Endothelial cell of umbilical vein (primary cell): ENCODE measurements around the gene CCDC159. TPM values are rescaled to one million over a fixed set of nuclear protein-coding genes. Genes with fewer than 3 reads are reported as not detected.

Experiments used
- BruUV-seq: library from RNA; stranded (reverse); fragments of 400-500 nt; replicated peaks from 2 replicates; lab custom pipeline; 2021; lab: Mats Ljungman, UMichigan
- CTCF ChIA-PET: fragments of 300-600, 350-600 bp; sonication (Branson Sonifier 250); formaldehyde crosslinking; loops from one replicate; lab custom pipeline; 2021; ENCODE audit warnings: antibody characterized with exemption, inconsistent platforms; lab: Charles Lee
- POLR2A ChIA-PET: fragments of 300-600, 350-600 bp; sonication (Branson Sonifier 250); formaldehyde crosslinking; loops from one replicate; lab custom pipeline; 2021; ENCODE audit warnings: antibody characterized with exemption, inconsistent platforms; lab: Charles Lee
- DNase-seq: peaks from one replicate; pipeline ENCODE4 v3.0.0-alpha.2; 2011; ENCODE audit warnings: low read depth, low spot score
- FAIRE-seq: peaks from 2 replicates; lab custom pipeline; 2011; peaks lifted over from hg19 to GRCh38; lab: Jason Lieb, UNC
- H2AFZ ChIP-seq: 2 replicates; pipeline ENCODE4 v1.6.0; 2012; ENCODE audit warnings: low read depth, low read length, control low read depth, inconsistent platforms
- H3K27ac ChIP-seq: 2 replicates; pipeline ENCODE4 v1.5.1; 2011; ENCODE audit warnings: low read depth, mild to moderate bottlenecking, control low read depth, low read length, moderate library complexity; ENCODE audit not compliant: insufficient read depth
- H3K27me3 ChIP-seq, 2 experiments: 2 replicates each; pipeline versions ENCODE4 v1.6.0 to v1.6.1; 2011; ENCODE audit warnings: low read length in 2 of 2, mixed read lengths in 1 of 2; ENCODE audit not compliant: control insufficient read depth in 2 of 2, insufficient read depth in 2 of 2
- H3K36me3 ChIP-seq, 2 experiments: 2 replicates in 1 of 2; 3 replicates in 1 of 2; pipeline ENCODE4 v1.5.1; 2011; ENCODE audit warnings: low read length in 2 of 2, mild to moderate bottlenecking in 1 of 2, moderate library complexity in 1 of 2; ENCODE audit not compliant: control insufficient read depth in 2 of 2, insufficient read depth in 2 of 2; ENCODE audit errors: extremely low read depth in 1 of 2
- H3K4me1 ChIP-seq: 3 replicates; pipeline ENCODE4 v1.5.1; 2011; ENCODE audit warnings: mild to moderate bottlenecking, low read length; ENCODE audit not compliant: control insufficient read depth, insufficient read depth; ENCODE audit errors: extremely low read depth
- H3K4me2 ChIP-seq: 2 replicates; pipeline ENCODE4 v1.6.1; 2011; ENCODE audit warnings: low read length, control low read depth, mixed read lengths; ENCODE audit not compliant: insufficient read depth
- H3K4me3 ChIP-seq, 3 experiments: fragments of 200-600 bp in 1 of 3; sonication (generic), shearing (Covaris generic) in 1 of 3; replicated peaks in 1 of 3; 2 replicates each; pipeline ENCODE4 v1.5.1; 2011 to 2016; ENCODE audit warnings: control low read depth in 3 of 3, low read length in 3 of 3, mild to moderate bottlenecking in 2 of 3, inconsistent platforms in 1 of 3, low read depth in 1 of 3, moderate library complexity in 1 of 3; ENCODE audit not compliant: insufficient read depth in 1 of 3
- H3K79me2 ChIP-seq: 2 replicates; pipeline ENCODE4 v1.6.0; 2012; ENCODE audit warnings: low read length, inconsistent platforms; ENCODE audit not compliant: control insufficient read depth, insufficient read depth
- H3K9ac ChIP-seq: replicated peaks from 2 replicates; pipeline ENCODE3; 2011; ENCODE audit warnings: low read length, control low read depth; ENCODE audit not compliant: insufficient read depth; ENCODE audit errors: extremely low read depth
- H3K9me1 ChIP-seq: replicated peaks from 3 replicates; pipeline ENCODE4 v1.6.0; 2011; ENCODE audit warnings: mild to moderate bottlenecking, low read length; ENCODE audit not compliant: control insufficient read depth, insufficient read depth; ENCODE audit errors: extremely low read depth
- H3K9me3 ChIP-seq: replicated peaks from 2 replicates; pipeline ENCODE4 v1.5.1; 2012; ENCODE audit warnings: low read length, inconsistent platforms; ENCODE audit not compliant: control insufficient read depth, insufficient read depth
- H4K20me1 ChIP-seq: replicated peaks from 2 replicates; pipeline ENCODE3; 2011; ENCODE audit warnings: mild to moderate bottlenecking, low read length; ENCODE audit not compliant: control insufficient read depth, insufficient read depth; ENCODE audit errors: extremely low read depth
- EZH2 ChIP-seq: IDR thresholded peaks from 2 replicates; pipeline ENCODE4 v1.6.1; 2012; ENCODE audit warnings: borderline replicate concordance, low read depth, mild to moderate bottlenecking, moderate library complexity, low read length, inconsistent platforms; ENCODE audit not compliant: severe bottlenecking
- FOS ChIP-seq: IDR thresholded peaks from 2 replicates; pipeline ENCODE4 v1.6.1; 2011; ENCODE audit warnings: mild to moderate bottlenecking, low read length, moderate library complexity, borderline replicate concordance; ENCODE audit not compliant: insufficient read depth
- GATA2 ChIP-seq: IDR thresholded peaks from 2 replicates; pipeline ENCODE4 v1.7.0; 2011; ENCODE audit warnings: low read depth, mild to moderate bottlenecking, moderate library complexity, mixed read lengths, low read length; ENCODE audit not compliant: insufficient read length, insufficient read depth
- JUN ChIP-seq: IDR thresholded peaks from 2 replicates; pipeline ENCODE4 v1.6.1; 2011; ENCODE audit warnings: borderline replicate concordance, low read depth; ENCODE audit not compliant: insufficient read length, insufficient read depth
- MYC ChIP-seq: IDR thresholded peaks from one replicate; pipeline ENCODE4 v1.6.1; 2011; ENCODE audit warnings: mild to moderate bottlenecking, low read depth, low read length
- POLR2A ChIP-seq: IDR thresholded peaks from 2 replicates; pipeline ENCODE4 v1.6.1; 2012; ENCODE audit warnings: low read depth, mild to moderate bottlenecking, control low read depth, low read length
- POLR2AphosphoS5 ChIP-seq: IDR thresholded peaks from 2 replicates; pipeline ENCODE4 v1.6.1; 2012; ENCODE audit warnings: low read depth, mild to moderate bottlenecking, control low read depth, low read length, moderate library complexity; ENCODE audit not compliant: insufficient read depth
- dilution Hi-C: fragments of 300-500 bp; cut with MboI; formaldehyde crosslinking; loops from one replicate; pipeline ENCODE4 v1.15.0; 2019; ENCODE audit warnings: low sequenced_read_pairs; ENCODE audit not compliant: extremely low pct_ligation_motif_present
- intact Hi-C: fragments of 100-400 bp; cut with micrococcal nuclease; formaldehyde crosslinking; loops from one replicate; pipeline ENCODE4 v1.10.0; 2022
- polyA plus RNA-seq, 4 experiments: library from polyadenylated mRNA; depleted of rRNA in 3 of 4; stranded (reverse) in 3 of 4; unstranded in 1 of 4; fragments of >200 nt; gene quantifications; 2 replicates each; pipeline versions ENCODE4 v1.2.1 to v1.2.3, GENCODE V29; 2011 to 2012; ENCODE audit warnings: missing spikeins in 1 of 4
- total RNA-seq: library from RNA; stranded (reverse); gene quantifications from 2 replicates; pipeline ENCODE4 v1.2.3, GENCODE V29; 2021
- TF ChIP-seq, protein P1 (sequence below): IDR thresholded peaks from 2 replicates; pipeline ENCODE4 v1.6.1; 2011; ENCODE audit not compliant: insufficient read depth, insufficient read length
- TF ChIP-seq, protein P2 (sequence below), 2 donors: IDR thresholded peaks; 1 replicate in 1 of 2; 2 replicates in 1 of 2; pipeline ENCODE4 v1.5.1; 2011; ENCODE audit warnings: low read length in 2 of 2, mild to moderate bottlenecking in 2 of 2, moderate library complexity in 2 of 2, control low read depth in 1 of 2, inconsistent platforms in 1 of 2, low read depth in 1 of 2; ENCODE audit not compliant: insufficient read depth in 1 of 2; ENCODE audit errors: extremely low read depth in 1 of 2

Gene CCDC159
- total and polyA plus RNA-seq, 2 donors (not counting 3 experiments of a cell fraction or from before 2014, with no cell fraction given) = 30.0 to 31.6 TPM

DNA sequence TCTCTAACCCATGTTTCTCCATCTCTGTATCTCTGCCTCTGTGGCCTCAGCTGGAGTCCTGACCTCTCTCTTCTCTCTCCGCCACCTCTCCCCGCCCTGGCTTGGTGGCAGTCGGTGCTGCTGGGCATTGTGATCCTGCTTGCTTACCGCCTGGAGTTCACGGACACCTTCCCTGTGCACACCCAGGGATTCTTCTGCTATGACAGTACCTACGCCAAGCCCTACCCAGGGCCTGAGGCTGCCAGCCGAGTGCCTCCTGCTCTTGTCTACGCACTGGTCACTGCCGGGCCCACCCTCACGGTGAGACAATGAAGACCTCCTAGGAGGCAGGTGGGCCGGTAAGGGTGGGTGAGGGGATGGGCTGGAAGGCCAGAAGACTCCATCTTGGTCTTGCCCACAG, 13.1 kb downstream of the CCDC159 start:
- H3K27ac ChIP-seq = no peak overlapping the region
- no peaks in the 10 kb centered on the region for H4K20me1 ChIP-seq
- dilution Hi-C loops (no loop called here), intact Hi-C loops (no loop called here)
- H3K9me1 ChIP-seq = no peaks in the 10 kb centered on the region
- ChIA-PET POLR2A (no interaction called here), CTCF (interaction anchor here (1.2 kb wide), 1 partner anchor 21 kb away, joined by 3 read pairs; no protein-coding TSS in a partner anchor)
- DNase-seq (no peak), FAIRE-seq (no peak)
- no peak overlapping the region for H3K4me3 ChIP-seq
- no peak overlapping the region for H3K4me2 ChIP-seq
- no peaks in the 10 kb centered on the region for H3K79me2 ChIP-seq
- H3K9me3 ChIP-seq = no peaks in the 10 kb centered on the region
- no peak for TF ChIP-seq GATA2
- TF ChIP-seq, protein P1, sequence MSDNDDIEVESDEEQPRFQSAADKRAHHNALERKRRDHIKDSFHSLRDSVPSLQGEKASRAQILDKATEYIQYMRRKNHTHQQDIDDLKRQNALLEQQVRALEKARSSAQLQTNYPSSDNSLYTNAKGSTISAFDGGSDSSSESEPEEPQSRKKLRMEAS = no peak
- TF ChIP-seq JUN = no peak
- no peak for TF ChIP-seq EZH2
- TF ChIP-seq POLR2A = no peak
- TF ChIP-seq POLR2AphosphoS5 = no peak
- TF ChIP-seq FOS = no peak
- no peak for TF ChIP-seq MYC
- TF ChIP-seq, protein P2, sequence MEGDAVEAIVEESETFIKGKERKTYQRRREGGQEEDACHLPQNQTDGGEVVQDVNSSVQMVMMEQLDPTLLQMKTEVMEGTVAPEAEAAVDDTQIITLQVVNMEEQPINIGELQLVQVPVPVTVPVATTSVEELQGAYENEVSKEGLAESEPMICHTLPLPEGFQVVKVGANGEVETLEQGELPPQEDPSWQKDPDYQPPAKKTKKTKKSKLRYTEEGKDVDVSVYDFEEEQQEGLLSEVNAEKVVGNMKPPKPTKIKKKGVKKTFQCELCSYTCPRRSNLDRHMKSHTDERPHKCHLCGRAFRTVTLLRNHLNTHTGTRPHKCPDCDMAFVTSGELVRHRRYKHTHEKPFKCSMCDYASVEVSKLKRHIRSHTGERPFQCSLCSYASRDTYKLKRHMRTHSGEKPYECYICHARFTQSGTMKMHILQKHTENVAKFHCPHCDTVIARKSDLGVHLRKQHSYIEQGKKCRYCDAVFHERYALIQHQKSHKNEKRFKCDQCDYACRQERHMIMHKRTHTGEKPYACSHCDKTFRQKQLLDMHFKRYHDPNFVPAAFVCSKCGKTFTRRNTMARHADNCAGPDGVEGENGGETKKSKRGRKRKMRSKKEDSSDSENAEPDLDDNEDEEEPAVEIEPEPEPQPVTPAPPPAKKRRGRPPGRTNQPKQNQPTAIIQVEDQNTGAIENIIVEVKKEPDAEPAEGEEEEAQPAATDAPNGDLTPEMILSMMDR (IDR thresholded peaks at IDR 0.05; ENCODE audit: extremely low read depth in 1 of 2, insufficient read depth in 1 of 2, low read depth in 1 of 2, low read length in 2 of 2) = no peak
- peaks cover 0 to 11% of the 10 kb centered on the region in 2 experiments for H3K36me3 ChIP-seq
- no peak overlapping the region for H3K9ac ChIP-seq
- no peaks in the 10 kb centered on the region for H3K27me3 ChIP-seq
- BruUV-seq = no TSS peak
- H3K4me1 ChIP-seq = no peaks in the 10 kb centered on the region
- H2AFZ ChIP-seq = no peak overlapping the region
